Hepatocyte (in vitro differentiated cells): Measurements from ENCODE around the gene SLC6A8. TPM values are rescaled to one million over a fixed set of nuclear protein-coding genes. Genes with fewer than 3 reads are reported as not detected.
"Not testable (repeated sequence)": the region's sequence is repeated elsewhere in the genome, so short reads cannot be mapped to it uniquely, and the experiment has no call there.

ENCODE experiments used
- DNase-seq: peaks from one replicate; pipeline ENCODE4 v3.0.0-alpha.2; 2016; ENCODE audit warnings: low spot score
- H2AFZ ChIP-seq: fragments of 200-600 bp; sonication (generic); 2 replicates; pipeline ENCODE4 v1.6.0; 2016; ENCODE audit warnings: antibody characterized with exemption, mild to moderate bottlenecking
- H3K27ac ChIP-seq: fragments of 200-600 bp; sonication (generic); 2 replicates; pipeline ENCODE4 v1.5.1; 2016; ENCODE audit warnings: mild to moderate bottlenecking
- H3K27me3 ChIP-seq: fragments of 200-600 bp; sonication (generic); 2 replicates; pipeline ENCODE4 v1.6.1; 2016
- H3K36me3 ChIP-seq: fragments of 200-600 bp; sonication (generic); replicated peaks from 2 replicates; pipeline ENCODE4 v1.5.1; 2016; ENCODE audit warnings: low read depth; ENCODE audit not compliant: insufficient read depth
- H3K4me1 ChIP-seq: fragments of 200-600 bp; sonication (generic); 2 replicates; pipeline ENCODE4 v1.5.1; 2016; ENCODE audit warnings: mild to moderate bottlenecking, moderate library complexity; ENCODE audit not compliant: insufficient read depth
- H3K4me2 ChIP-seq: fragments of 200-600 bp; sonication (generic); 2 replicates; pipeline ENCODE4 v1.6.0; 2016
- H3K4me3 ChIP-seq: fragments of 200-600 bp; sonication (generic); 2 replicates; pipeline ENCODE4 v1.5.1; 2016; ENCODE audit warnings: mild to moderate bottlenecking
- H3K79me2 ChIP-seq: fragments of 200-600 bp; sonication (generic); 2 replicates; pipeline ENCODE4 v1.6.0; 2017; ENCODE audit warnings: mild to moderate bottlenecking
- H3K9me2 ChIP-seq: fragments of 200-600 bp; sonication (generic); replicated peaks from 2 replicates; pipeline ENCODE4 v1.6.0; 2017; ENCODE audit warnings: mild to moderate bottlenecking; ENCODE audit not compliant: insufficient read depth
- H3K9me3 ChIP-seq: fragments of 200-600 bp; sonication (generic); 2 replicates; pipeline ENCODE4 v1.5.1; 2016; ENCODE audit warnings: low read depth, mild to moderate bottlenecking
- H4K20me1 ChIP-seq: fragments of 200-600 bp; sonication (generic); 2 replicates; pipeline ENCODE4 v1.6.0; 2016; ENCODE audit warnings: mild to moderate bottlenecking; ENCODE audit not compliant: insufficient read depth, poor library complexity, severe bottlenecking
- EZH2 ChIP-seq: fragments of 200-600 bp; sonication (generic); IDR thresholded peaks from 2 replicates; pipeline ENCODE4 v1.6.1; 2016; ENCODE audit warnings: antibody characterized with exemption, mild to moderate bottlenecking, borderline replicate concordance
- EZH2phosphoT487 ChIP-seq: fragments of 200-600 bp; sonication (generic); IDR thresholded peaks from one replicate; pipeline ENCODE4 v1.6.1; 2018; ENCODE audit warnings: antibody characterized with exemption, mild to moderate bottlenecking, low read depth, moderate library complexity; ENCODE audit not compliant: unreplicated experiment, severe bottlenecking
- WGBS: methylation state at CpG from one replicate; pipeline ENCODE4 v1.1.6; 2016; ENCODE audit warnings: low lambda C conversion rate; ENCODE audit errors: missing lambda C conversion rate; 5-methylcytosine and 5-hydroxymethylcytosine counted together
- polyA plus RNA-seq: library from polyadenylated mRNA; unstranded; fragments of >200 nt; fragmentation: Nextera tagmentation; extraction: Ambion mirVana; gene quantifications from 2 replicates; pipeline ENCODE4 v1.2.1, GENCODE V29; 2016
- total RNA-seq: library from RNA; depleted of rRNA; stranded (reverse); fragments of >200 nt; gene quantifications from 2 replicates; pipeline ENCODE4 v1.2.3, GENCODE V29; 2014
- TF ChIP-seq, protein P1 (sequence below): fragments of 200-600 bp; sonication (generic); IDR thresholded peaks from 2 replicates; pipeline ENCODE4 v1.5.1; 2016; ENCODE audit warnings: antibody characterized with exemption, mild to moderate bottlenecking; ENCODE audit not compliant: poor library complexity

The SLC6A8 gene
- total and polyA plus RNA-seq, 2 experiments from 2014 or later: 28.4 to 36.7 TPM

GRCh38 chrX:153696100-153696499, 8.4 kb downstream of the SLC6A8 start:
- Histone ChIP-seq H3K4me3 (no peak overlapping the region), H3K27me3 (no peaks in the 10 kb centered on the region), H3K27ac (no peak overlapping the region), H3K4me2 (no peak overlapping the region), H4K20me1 (no peaks in the 10 kb centered on the region), H2AFZ (no peak overlapping the region), H3K9me2 (no peaks in the 10 kb centered on the region), H3K79me2 (no peaks in the 10 kb centered on the region), H3K9me3 (no peaks in the 10 kb centered on the region), H3K36me3 (no peaks in the 10 kb centered on the region), H3K4me1 (no peaks in the 10 kb centered on the region)
- 87% methylated on average over 14 of the region's 15 CpGs for WGBS
- TF ChIP-seq EZH2phosphoT487: no peak
- TF ChIP-seq, protein P1, sequence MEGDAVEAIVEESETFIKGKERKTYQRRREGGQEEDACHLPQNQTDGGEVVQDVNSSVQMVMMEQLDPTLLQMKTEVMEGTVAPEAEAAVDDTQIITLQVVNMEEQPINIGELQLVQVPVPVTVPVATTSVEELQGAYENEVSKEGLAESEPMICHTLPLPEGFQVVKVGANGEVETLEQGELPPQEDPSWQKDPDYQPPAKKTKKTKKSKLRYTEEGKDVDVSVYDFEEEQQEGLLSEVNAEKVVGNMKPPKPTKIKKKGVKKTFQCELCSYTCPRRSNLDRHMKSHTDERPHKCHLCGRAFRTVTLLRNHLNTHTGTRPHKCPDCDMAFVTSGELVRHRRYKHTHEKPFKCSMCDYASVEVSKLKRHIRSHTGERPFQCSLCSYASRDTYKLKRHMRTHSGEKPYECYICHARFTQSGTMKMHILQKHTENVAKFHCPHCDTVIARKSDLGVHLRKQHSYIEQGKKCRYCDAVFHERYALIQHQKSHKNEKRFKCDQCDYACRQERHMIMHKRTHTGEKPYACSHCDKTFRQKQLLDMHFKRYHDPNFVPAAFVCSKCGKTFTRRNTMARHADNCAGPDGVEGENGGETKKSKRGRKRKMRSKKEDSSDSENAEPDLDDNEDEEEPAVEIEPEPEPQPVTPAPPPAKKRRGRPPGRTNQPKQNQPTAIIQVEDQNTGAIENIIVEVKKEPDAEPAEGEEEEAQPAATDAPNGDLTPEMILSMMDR: no peak
- no peak for TF ChIP-seq EZH2
- DNase-seq: no peak

DNA sequence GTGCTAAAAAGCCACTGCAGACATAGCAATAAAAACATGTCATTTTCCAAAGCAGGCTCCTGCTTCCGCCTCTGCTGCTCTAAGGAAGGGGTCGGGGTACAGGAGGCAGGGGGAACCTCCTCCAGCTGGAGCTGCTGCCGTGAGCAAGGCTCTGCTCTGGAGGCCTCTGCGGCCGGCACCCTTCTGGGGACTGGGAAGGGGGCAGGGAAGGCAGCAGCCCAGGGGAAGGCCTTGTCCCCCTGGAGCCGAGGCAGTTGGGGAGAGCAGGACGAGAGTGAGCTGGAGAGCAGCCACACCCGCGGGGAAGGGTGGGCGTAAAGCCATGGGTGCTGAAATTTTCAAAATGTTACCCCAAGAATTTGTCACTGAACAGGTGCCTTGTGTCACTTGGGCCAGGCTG, 8.8 kb downstream of the SLC6A8 start:
- H3K4me1 ChIP-seq: not testable (repeated sequence)

GRCh38 chrX:153696986-153697722, 9.4 kb downstream of the SLC6A8 start:
- H2AFZ ChIP-seq, H3K4me2 ChIP-seq, H3K4me3 ChIP-seq, H3K36me3 ChIP-seq, DNase-seq, H3K27ac ChIP-seq, H3K9me2 ChIP-seq, H3K79me2 ChIP-seq, H3K27me3 ChIP-seq, H3K9me3 ChIP-seq, H4K20me1 ChIP-seq, H3K4me1 ChIP-seq: not testable (repeated sequence)
- WGBS: 84% methylated on average over 16 of the region's 16 CpGs

More for the DNA sequence above, 8.8 kb downstream of the SLC6A8 start:
- H3K9me3 ChIP-seq, DNase-seq, H3K4me3 ChIP-seq, H3K9me2 ChIP-seq, H3K79me2 ChIP-seq, H4K20me1 ChIP-seq, H3K36me3 ChIP-seq, H3K27me3 ChIP-seq, H2AFZ ChIP-seq, H3K27ac ChIP-seq, H3K4me2 ChIP-seq: not testable (repeated sequence)
- WGBS: 88% methylated on average over 10 of the region's 10 CpGs

GRCh38 chrX:153697924-153698865, 10.5 kb downstream of the SLC6A8 start:
- Histone ChIP-seq H3K4me2 (no peak overlapping the region), H3K9me2 (no peaks in the 10 kb centered on the region), H3K4me1 (no peaks in the 10 kb centered on the region), H2AFZ (no peak overlapping the region), H3K4me3 (no peak overlapping the region), H3K79me2 (no peaks in the 10 kb centered on the region), H3K27me3 (no peaks in the 10 kb centered on the region), H3K27ac (no peak overlapping the region), H3K36me3 (no peaks in the 10 kb centered on the region), H4K20me1 (no peaks in the 10 kb centered on the region), H3K9me3 (no peaks in the 10 kb centered on the region)
- TF ChIP-seq EZH2phosphoT487 (no peak), EZH2 (no peak)
- TF ChIP-seq, protein P1: no peak
- WGBS: 88% methylated on average over 15 of the region's 16 CpGs
- no peak for DNase-seq

- H3K4me3 ChIP-seq, H3K79me2 ChIP-seq, H3K4me2 ChIP-seq, H3K9me3 ChIP-seq, H3K9me2 ChIP-seq, H3K4me1 ChIP-seq, H3K27me3 ChIP-seq, H2AFZ ChIP-seq, DNase-seq, H3K36me3 ChIP-seq, H4K20me1 ChIP-seq: not testable (repeated sequence)
- peak overlapping the region; percentile 37 for H3K27ac ChIP-seq
- WGBS: 79% methylated on average over 16 of the region's 16 CpGs
These were observed 11.6 kb downstream of the SLC6A8 start for GRCh38 chrX:153699210-153699783.

DNA sequence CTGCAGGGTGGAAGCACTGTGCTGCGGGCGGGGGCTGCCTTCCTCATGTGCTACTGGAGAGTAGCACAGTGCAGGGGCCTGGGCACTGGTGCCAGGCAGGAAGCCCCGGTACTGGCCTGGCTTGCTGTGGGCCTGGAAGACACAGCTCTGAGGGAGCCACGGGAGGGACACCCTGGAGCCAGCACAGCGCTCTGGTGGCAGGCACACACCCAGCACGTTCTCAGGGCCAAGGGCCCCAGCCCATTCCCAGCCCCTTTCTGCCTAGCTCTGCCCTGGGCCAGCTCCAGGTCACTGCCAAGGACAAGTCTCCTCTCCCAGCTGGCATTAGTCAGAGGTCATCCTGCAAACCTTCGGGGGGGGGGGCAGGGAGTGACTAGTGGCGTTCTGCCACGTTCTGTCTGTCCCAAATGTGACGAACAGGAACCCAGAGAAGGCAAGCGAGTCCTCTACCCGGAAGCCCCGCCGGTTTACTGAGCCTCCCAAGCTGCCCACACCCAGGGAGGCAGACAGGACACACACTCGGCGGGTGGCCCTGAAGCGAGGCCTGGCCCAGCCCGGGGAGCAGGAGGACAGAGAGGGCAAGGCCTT, 12.2 kb downstream of the SLC6A8 start:
- H3K79me2 ChIP-seq, H3K36me3 ChIP-seq, DNase-seq, H3K27me3 ChIP-seq, H3K9me3 ChIP-seq, H3K9me2 ChIP-seq, H3K4me3 ChIP-seq, H2AFZ ChIP-seq, H3K4me2 ChIP-seq, H4K20me1 ChIP-seq, H3K4me1 ChIP-seq: not testable (repeated sequence)
- H3K27ac ChIP-seq: peak overlapping the region; percentile 37
- WGBS: 82% methylated on average over 15 of the region's 18 CpGs
